ENCODE measurements around the gene UBXN10. TPM values are rescaled to one million over a fixed set of nuclear protein-coding genes. Genes with fewer than 3 reads are reported as not detected.
"Not testable (repeated sequence)": the region's sequence is repeated elsewhere in the genome, so short reads cannot be mapped to it uniquely, and the experiment has no call there.

UBXN10 gene
- total RNA-seq, 2 experiments from 2014 or later: 0.42 to 0.50 TPM

GRCh38 chr1:20229171-20229570, 43.3 kb downstream of the UBXN10 start:
- Histone ChIP-seq H3K27ac (ENCODE audit: low read depth, low read length, poor library complexity, severe bottlenecking) (no peak overlapping the region), H2AFZ (ENCODE audit: low read length) (no peak overlapping the region), H4K20me1 (ENCODE audit: insufficient read depth, low read length) (no peaks in the 10 kb centered on the region), H3K4me2 (ENCODE audit: low read length) (no peak overlapping the region), H3K9me3 (ENCODE audit: low read length) (peaks cover 7% of the 10 kb centered on the region; the same call in 1 of the 2 replicates), H3K4me3 (ENCODE audit: low read depth, low read length, poor library complexity, severe bottlenecking) (no peak overlapping the region), H3K4me1 (ENCODE audit: insufficient read depth, low read length, poor library complexity, severe bottlenecking) (peaks cover 4% of the 10 kb centered on the region), H3K79me2 (ENCODE audit: insufficient read depth, low read depth, low read length) (no peaks in the 10 kb centered on the region), H3K36me3 (ENCODE audit: insufficient read depth, low read length) (no peaks in the 10 kb centered on the region), H3K9me2 (ENCODE audit: insufficient read depth, low read length) (no peaks in the 10 kb centered on the region)
- TF ChIP-seq EZH2phosphoT487 (IDR thresholded peaks at IDR 0.05; ENCODE audit: borderline replicate concordance, low read depth, low read length) (no peak), CTCF (conservative IDR thresholded peaks at IDR 0.05; ENCODE audit: low read length) (no peak)
- no peak for DNase-seq (ENCODE audit: low spot score)
- intact Hi-C loops (cut with micrococcal nuclease; ENCODE audit: unreplicated experiment): no loop called here
- ChIA-PET CTCF (ENCODE audit: unreplicated experiment) (no interaction called here), POLR2A (interaction anchor here (0.7 kb wide), 1 partner anchor 26 kb away, joined by 3 read pairs; no protein-coding TSS in a partner anchor)
- no TSS peak for BruUV-seq (replicated peaks)

GRCh38 chr1:20232564-20232963, 46.7 kb downstream of the UBXN10 start:
- intact Hi-C loops (cut with micrococcal nuclease; ENCODE audit: unreplicated experiment): loop anchor here (2.0 to 5.0 kb wide), 2 partner anchors 126 to 200 kb away; no protein-coding TSS in a partner anchor
- H3K4me3 ChIP-seq (ENCODE audit: low read depth, low read length, poor library complexity, severe bottlenecking); H3K36me3 ChIP-seq (ENCODE audit: insufficient read depth, low read length); H3K27ac ChIP-seq (ENCODE audit: low read depth, low read length, poor library complexity, severe bottlenecking); H3K79me2 ChIP-seq (ENCODE audit: insufficient read depth, low read depth, low read length); POLR2A ChIA-PET; BruUV-seq (replicated peaks); H3K9me2 ChIP-seq (ENCODE audit: insufficient read depth, low read length); CTCF ChIA-PET (ENCODE audit: unreplicated experiment); H3K4me2 ChIP-seq (ENCODE audit: low read length); H2AFZ ChIP-seq (ENCODE audit: low read length); H3K4me1 ChIP-seq (ENCODE audit: insufficient read depth, low read length, poor library complexity, severe bottlenecking); H3K9me3 ChIP-seq (ENCODE audit: low read length); H4K20me1 ChIP-seq (ENCODE audit: insufficient read depth, low read length); DNase-seq (ENCODE audit: low spot score): not testable (repeated sequence)

GRCh38 chr1:20233394-20233793, 47.5 kb downstream of the UBXN10 start:
- Histone ChIP-seq H3K9me3 (ENCODE audit: low read length) (no peaks in the 10 kb centered on the region), H4K20me1 (ENCODE audit: insufficient read depth, low read length) (no peaks in the 10 kb centered on the region), H3K27ac (ENCODE audit: low read depth, low read length, poor library complexity, severe bottlenecking) (no peak overlapping the region), H3K9me2 (ENCODE audit: insufficient read depth, low read length) (no peaks in the 10 kb centered on the region), H3K79me2 (ENCODE audit: insufficient read depth, low read depth, low read length) (no peaks in the 10 kb centered on the region), H2AFZ (ENCODE audit: low read length) (no peak overlapping the region), H3K36me3 (ENCODE audit: insufficient read depth, low read length) (no peaks in the 10 kb centered on the region), H3K4me3 (ENCODE audit: low read depth, low read length, poor library complexity, severe bottlenecking) (no peak overlapping the region), H3K4me1 (ENCODE audit: insufficient read depth, low read length, poor library complexity, severe bottlenecking) (peaks cover 4% of the 10 kb centered on the region), H3K4me2 (ENCODE audit: low read length) (peak overlapping the region; percentile 23; the same call in 1 of the 2 replicates)
- BruUV-seq (replicated peaks): no TSS peak
- TF ChIP-seq CTCF (conservative IDR thresholded peaks at IDR 0.05; ENCODE audit: low read length) (peak; percentile 85), EZH2phosphoT487 (IDR thresholded peaks at IDR 0.05; ENCODE audit: borderline replicate concordance, low read depth, low read length) (no peak)
- ChIA-PET CTCF (ENCODE audit: unreplicated experiment) (interaction anchor here (1.1 kb wide), 1 partner anchor 260 kb away, joined by 3 read pairs; no protein-coding TSS in a partner anchor), POLR2A (interaction anchor here (0.6 kb wide), 1 partner anchor 193 kb away, joined by 3 read pairs; no protein-coding TSS in a partner anchor)
- DNase-seq (ENCODE audit: low spot score): peak; percentile 78
- intact Hi-C loops (cut with micrococcal nuclease; ENCODE audit: unreplicated experiment): loop anchor here (1.0 to 5.0 kb wide), 3 partner anchors 125 to 260 kb away; no protein-coding TSS in a partner anchor
